Measurements from ENCODE around the gene SERPINB11.
"Not testable (repeated sequence)": the region's sequence is repeated elsewhere in the genome, so short reads cannot be mapped to it uniquely, and the experiment has no call there.

Gene SERPINB11

GRCh38 chr18:63702660-63703059, at the start of gene SERPINB11:
Gene SERPINB11, plus strand, starts transcription at chr18:63702960. Its CDS starts 7,234 bp downstream, at chr18:63710194.
- no peaks in the 10 kb centered on the region for H3K36me3 Mint-ChIP-seq (ENCODE audit: low read depth)
- no peak for DNase-seq
- no peaks in the 10 kb centered on the region for H3K27me3 Mint-ChIP-seq
- H3K4me3 Mint-ChIP-seq = no peak within 1 kb of the TSS
- H3K9me3 Mint-ChIP-seq = no peaks in the 10 kb centered on the region
- no peaks in the 10 kb centered on the region for H3K4me1 Mint-ChIP-seq (ENCODE audit: low read depth)
- H3K27ac Mint-ChIP-seq = no peak within 1 kb of the TSS

- H3K27ac Mint-ChIP-seq; H3K36me3 Mint-ChIP-seq (ENCODE audit: low read depth); H3K4me1 Mint-ChIP-seq (ENCODE audit: low read depth); H3K9me3 Mint-ChIP-seq; H3K27me3 Mint-ChIP-seq; DNase-seq; H3K4me3 Mint-ChIP-seq: not testable (repeated sequence)
Observed at GRCh38 chr18:63658920-63659319, 43.8 kb upstream of the SERPINB11 start.

- H3K9me3 Mint-ChIP-seq; DNase-seq; H3K27ac Mint-ChIP-seq; H3K36me3 Mint-ChIP-seq (ENCODE audit: low read depth); H3K27me3 Mint-ChIP-seq; H3K4me3 Mint-ChIP-seq; H3K4me1 Mint-ChIP-seq (ENCODE audit: low read depth): not testable (repeated sequence)
Observed at GRCh38 chr18:63661750-63662149, 41.0 kb upstream of the SERPINB11 start, which contains the start of gene SERPINB3. Gene SERPINB3, minus strand, starts transcription at chr18:63661893. Its CDS starts 677 bp downstream, at chr18:63661216.

- Mint-ChIP-seq H3K36me3 (ENCODE audit: low read depth) (no peaks in the 10 kb centered on the region), H3K27me3 (no peaks in the 10 kb centered on the region), H3K27ac (no peak overlapping the region), H3K9me3 (no peaks in the 10 kb centered on the region), H3K4me3 (no peak overlapping the region), H3K4me1 (ENCODE audit: low read depth) (no peaks in the 10 kb centered on the region)
- no peak for DNase-seq
Observed at GRCh38 chr18:63664571-63664970, 38.2 kb upstream of the SERPINB11 start.

- no peaks in the 10 kb centered on the region for H3K4me1 Mint-ChIP-seq (ENCODE audit: low read depth)
- H3K27me3 Mint-ChIP-seq = no peaks in the 10 kb centered on the region
- H3K27ac Mint-ChIP-seq = no peak overlapping the region
- H3K9me3 Mint-ChIP-seq = no peaks in the 10 kb centered on the region
- H3K36me3 Mint-ChIP-seq (ENCODE audit: low read depth) = no peaks in the 10 kb centered on the region
- no peak for DNase-seq
- H3K4me3 Mint-ChIP-seq = no peak overlapping the region
Observed at GRCh38 chr18:63676526-63677323, 26.0 kb upstream of the SERPINB11 start.

- Mint-ChIP-seq H3K27me3 (no peaks in the 10 kb centered on the region), H3K4me3 (no peak overlapping the region), H3K9me3 (no peaks in the 10 kb centered on the region), H3K36me3 (ENCODE audit: low read depth) (no peaks in the 10 kb centered on the region), H3K4me1 (ENCODE audit: low read depth) (no peaks in the 10 kb centered on the region), H3K27ac (no peak overlapping the region)
- DNase-seq = no peak
Observed at GRCh38 chr18:63677500-63678225, 25.1 kb upstream of the SERPINB11 start.

GRCh38 chr18:63679820-63680606, 22.7 kb upstream of the SERPINB11 start:
- no peaks in the 10 kb centered on the region for H3K4me1 Mint-ChIP-seq (ENCODE audit: low read depth)
- no peaks in the 10 kb centered on the region for H3K27me3 Mint-ChIP-seq
- no peaks in the 10 kb centered on the region for H3K9me3 Mint-ChIP-seq
- no peak for DNase-seq
- no peaks in the 10 kb centered on the region for H3K36me3 Mint-ChIP-seq (ENCODE audit: low read depth)
- H3K27ac Mint-ChIP-seq = no peak overlapping the region
- H3K4me3 Mint-ChIP-seq = no peak overlapping the region

GRCh38 chr18:63681449-63682340, 21.1 kb upstream of the SERPINB11 start:
- Mint-ChIP-seq H3K36me3 (ENCODE audit: low read depth) (no peaks in the 10 kb centered on the region), H3K27me3 (no peaks in the 10 kb centered on the region), H3K4me1 (ENCODE audit: low read depth) (no peaks in the 10 kb centered on the region), H3K4me3 (no peak overlapping the region), H3K27ac (no peak overlapping the region), H3K9me3 (no peaks in the 10 kb centered on the region)
- no peak for DNase-seq

- no peak for DNase-seq
- Mint-ChIP-seq H3K36me3 (ENCODE audit: low read depth) (no peaks in the 10 kb centered on the region), H3K4me1 (ENCODE audit: low read depth) (no peaks in the 10 kb centered on the region), H3K27me3 (no peaks in the 10 kb centered on the region), H3K9me3 (no peaks in the 10 kb centered on the region), H3K4me3 (no peak overlapping the region), H3K27ac (no peak overlapping the region)
Observed at GRCh38 chr18:63683152-63683551, 19.6 kb upstream of the SERPINB11 start.

- no peaks in the 10 kb centered on the region for H3K36me3 Mint-ChIP-seq (ENCODE audit: low read depth)
- H3K9me3 Mint-ChIP-seq = no peaks in the 10 kb centered on the region
- no peaks in the 10 kb centered on the region for H3K4me1 Mint-ChIP-seq (ENCODE audit: low read depth)
- DNase-seq = no peak
- H3K27ac Mint-ChIP-seq = no peak overlapping the region
- H3K27me3 Mint-ChIP-seq = no peaks in the 10 kb centered on the region
- H3K4me3 Mint-ChIP-seq = no peak overlapping the region
Observed at GRCh38 chr18:63683890-63684289, 18.9 kb upstream of the SERPINB11 start.

GRCh38 chr18:63684718-63685117, 18.0 kb upstream of the SERPINB11 start:
- no peak for DNase-seq
- H3K9me3 Mint-ChIP-seq = no peaks in the 10 kb centered on the region
- H3K27ac Mint-ChIP-seq = no peak overlapping the region
- H3K27me3 Mint-ChIP-seq = no peaks in the 10 kb centered on the region
- H3K36me3 Mint-ChIP-seq (ENCODE audit: low read depth) = no peaks in the 10 kb centered on the region
- H3K4me3 Mint-ChIP-seq = no peak overlapping the region
- no peaks in the 10 kb centered on the region for H3K4me1 Mint-ChIP-seq (ENCODE audit: low read depth)

- Mint-ChIP-seq H3K27me3 (no peaks in the 10 kb centered on the region), H3K4me1 (ENCODE audit: low read depth) (no peaks in the 10 kb centered on the region), H3K4me3 (no peak overlapping the region), H3K36me3 (ENCODE audit: low read depth) (no peaks in the 10 kb centered on the region), H3K27ac (no peak overlapping the region), H3K9me3 (peaks cover 6% of the 10 kb centered on the region)
- DNase-seq = no peak
Observed at GRCh38 chr18:63686871-63687270, 15.9 kb upstream of the SERPINB11 start.

- DNase-seq = no peak
- Mint-ChIP-seq H3K4me1 (ENCODE audit: low read depth) (no peaks in the 10 kb centered on the region), H3K27me3 (no peaks in the 10 kb centered on the region), H3K36me3 (ENCODE audit: low read depth) (no peaks in the 10 kb centered on the region), H3K9me3 (peaks cover 6% of the 10 kb centered on the region), H3K4me3 (no peak overlapping the region), H3K27ac (no peak overlapping the region)
Observed at GRCh38 chr18:63689064-63689463, 13.7 kb upstream of the SERPINB11 start.
